Keratinocyte (primary cell): ENCODE results near the gene SYPL1.

Experiments
- EZH2 ChIP-seq: IDR thresholded peaks from one replicate; pipeline ENCODE4 v1.6.1; 2012; ENCODE audit warnings: inconsistent platforms, mild to moderate bottlenecking, low read length, moderate library complexity
- TF ChIP-seq, protein P1 (sequence below), 3 experiments: IDR thresholded peaks in 1 of 3; conservative IDR thresholded peaks in 1 of 3; optimal IDR thresholded peaks in 1 of 3; 2 replicates in 2 of 3; 3 replicates in 1 of 3; pipeline versions ENCODE3 to v1.5.1; 2011; ENCODE audit warnings: low read length in 3 of 3, mild to moderate bottlenecking in 3 of 3, moderate library complexity in 2 of 3, control low read depth in 1 of 3, inconsistent platforms in 1 of 3; ENCODE audit not compliant: insufficient read depth in 2 of 3; ENCODE audit errors: extremely low read depth in 1 of 3

DNA sequence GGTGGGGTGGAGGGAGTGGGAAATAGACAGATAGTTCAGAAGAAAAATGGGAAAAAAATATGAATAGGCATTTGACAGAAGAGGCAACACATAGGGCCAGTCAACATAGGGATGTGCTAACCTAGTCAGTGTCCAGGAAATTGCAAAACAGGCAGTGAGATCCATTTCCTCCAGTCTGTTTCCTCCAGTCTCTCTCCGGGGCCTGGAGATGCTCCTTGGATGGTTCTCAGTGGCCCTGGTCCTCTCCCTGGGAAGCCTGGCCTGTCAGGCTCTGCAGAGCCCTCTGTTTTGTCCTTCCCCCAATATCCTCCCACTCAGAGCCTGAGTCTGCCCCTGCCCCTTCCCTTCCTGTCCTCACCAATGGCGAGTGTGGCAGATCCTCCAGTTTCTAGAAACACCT lies 52.6 kb downstream of the SYPL1 start:
- TF ChIP-seq, protein P1, sequence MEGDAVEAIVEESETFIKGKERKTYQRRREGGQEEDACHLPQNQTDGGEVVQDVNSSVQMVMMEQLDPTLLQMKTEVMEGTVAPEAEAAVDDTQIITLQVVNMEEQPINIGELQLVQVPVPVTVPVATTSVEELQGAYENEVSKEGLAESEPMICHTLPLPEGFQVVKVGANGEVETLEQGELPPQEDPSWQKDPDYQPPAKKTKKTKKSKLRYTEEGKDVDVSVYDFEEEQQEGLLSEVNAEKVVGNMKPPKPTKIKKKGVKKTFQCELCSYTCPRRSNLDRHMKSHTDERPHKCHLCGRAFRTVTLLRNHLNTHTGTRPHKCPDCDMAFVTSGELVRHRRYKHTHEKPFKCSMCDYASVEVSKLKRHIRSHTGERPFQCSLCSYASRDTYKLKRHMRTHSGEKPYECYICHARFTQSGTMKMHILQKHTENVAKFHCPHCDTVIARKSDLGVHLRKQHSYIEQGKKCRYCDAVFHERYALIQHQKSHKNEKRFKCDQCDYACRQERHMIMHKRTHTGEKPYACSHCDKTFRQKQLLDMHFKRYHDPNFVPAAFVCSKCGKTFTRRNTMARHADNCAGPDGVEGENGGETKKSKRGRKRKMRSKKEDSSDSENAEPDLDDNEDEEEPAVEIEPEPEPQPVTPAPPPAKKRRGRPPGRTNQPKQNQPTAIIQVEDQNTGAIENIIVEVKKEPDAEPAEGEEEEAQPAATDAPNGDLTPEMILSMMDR (optimal IDR thresholded peaks at IDR 0.05 in 1 of 3, IDR thresholded peaks at IDR 0.05 in 1 of 3, conservative IDR thresholded peaks at IDR 0.05 in 1 of 3; ENCODE audit: extremely low read depth in 1 of 3, insufficient read depth in 2 of 3, low read length in 3 of 3), result no peak
- no peak for TF ChIP-seq EZH2
